ENCODE results near the gene OR56A1. TPM values are rescaled to one million over a fixed set of nuclear protein-coding genes. Genes with fewer than 3 reads are reported as not detected.

OR56A1 gene
- total RNA-seq, 1 experiment from 2014 or later, result not detected

GRCh38 chr11:5973530-5973929 is 57.0 kb downstream of the OR56A1 start:
- Mint-ChIP-seq H3K27ac (ENCODE audit: unreplicated experiment) (no peak overlapping the region), H3K36me3 (ENCODE audit: insufficient read depth, unreplicated experiment) (no peaks in the 10 kb centered on the region), H3K9me3 (ENCODE audit: unreplicated experiment) (no peaks in the 10 kb centered on the region), H3K4me3 (ENCODE audit: unreplicated experiment) (no peak overlapping the region), H3K27me3 (ENCODE audit: insufficient read depth, unreplicated experiment) (peaks cover 8% of the 10 kb centered on the region), H3K4me1 (ENCODE audit: low read depth, unreplicated experiment) (no peaks in the 10 kb centered on the region)
- intact Hi-C loops (cut with micrococcal nuclease; ENCODE audit: unreplicated experiment), result no loop called here
- no peak for TF ChIP-seq CTCF (IDR thresholded peaks at IDR 0.05; ENCODE audit: insufficient read depth in 1 of 2, low read depth in 1 of 2, low read length in 1 of 2, severe bottlenecking in 1 of 2, unreplicated experiment in 1 of 2)
- H3K36me3 ChIP-seq (ENCODE audit: control insufficient read depth, insufficient read depth, low read length), result no peaks in the 10 kb centered on the region
- BruUV-seq (replicated peaks), result no TSS peak
- H3K4me3 ChIP-seq (ENCODE audit: low read depth, low read length), result no peak overlapping the region
- H3K27me3 ChIP-seq (replicated peaks; ENCODE audit: control insufficient read depth, insufficient read depth, low read length), result no peaks in the 10 kb centered on the region; the same call in 1 of the 2 replicates
- POLR2A ChIA-PET, result no interaction called here
- no peaks in the 10 kb centered on the region for H3K4me1 ChIP-seq
- CTCF ChIA-PET, result no interaction called here
- H3K9me3 ChIP-seq, result no peaks in the 10 kb centered on the region
- DNase-seq, result no peak

Other genes with a start within 250 kb of the OR56A1 start
- gene OR52N5, start 247.4 kb downstream of the OR56A1 start, total RNA-seq (2022), result not detected in 2 replicates
- gene OR52N1, start 239.5 kb downstream of the OR56A1 start, total RNA-seq (2022), result not detected in 2 replicates
- not detected in 2 replicates for gene OR52N2, start 221.8 kb downstream of the OR56A1 start, total RNA-seq (2022)
- not detected in 2 replicates for gene OR52E6, start 188.9 kb downstream of the OR56A1 start, total RNA-seq (2022)
- gene OR52E8, start 173.1 kb downstream of the OR56A1 start, total RNA-seq (2022), result not detected in 2 replicates
- gene OR52E4, start 150.1 kb downstream of the OR56A1 start, total RNA-seq (2022), result not detected in 2 replicates
- not detected in 2 replicates for gene OR52E5, start 137.6 kb downstream of the OR56A1 start, total RNA-seq (2022)
- not detected in 2 replicates for gene OR56A3, start 88.5 kb downstream of the OR56A1 start, total RNA-seq (2022)
- not detected in 2 replicates for gene OR56A5, start 62.3 kb downstream of the OR56A1 start, total RNA-seq (2022)
- not detected in 2 replicates for gene OR52L1, start 43.8 kb downstream of the OR56A1 start, total RNA-seq (2022)
- not detected in 2 replicates for gene OR56A4, start 23.8 kb downstream of the OR56A1 start, total RNA-seq (2022)
- not detected in 2 replicates for gene OR56B4, start 76.9 kb upstream of the OR56A1 start, total RNA-seq (2022)
- not detected in 2 replicates for gene OR52B2, start 139.6 kb upstream of the OR56A1 start, total RNA-seq (2022)
- gene OR52W1, start 168.5 kb upstream of the OR56A1 start, total RNA-seq (2022), result not detected in 2 replicates
- not detected in 2 replicates for gene C11orf42, start 174.8 kb upstream of the OR56A1 start, total RNA-seq (2022)
- gene FHIP1B, start 203.9 kb upstream of the OR56A1 start, total RNA-seq (2022), result 26.8 and 27.8 TPM in 2 replicates
- 0.56 TPM in 1 of 2 replicates, not detected in the other for gene CNGA4, start 208.3 kb upstream of the OR56A1 start, total RNA-seq (2022)
- gene CCKBR, start 229.1 kb upstream of the OR56A1 start, total RNA-seq (2022), result 1.6 and 2.1 TPM in 2 replicates